A549 (cell line): ENCODE measurements around the gene SP4. TPM values are rescaled to one million over a fixed set of nuclear protein-coding genes. Genes with fewer than 3 reads are reported as not detected.

ENCODE experiments used
- ATAC-seq, 2 experiments: fragments of 200-7000 bp in 1 of 2; fragments of >200 bp in 1 of 2; cut with Nextera tagmentation in 1 of 2; cut with Tn5 transposase in 1 of 2; 3 replicates each; pipeline versions ENCODE4 v1.8.0 to v1.9.1; 2018 to 2020; ENCODE audit warnings: mild to moderate bottlenecking in 1 of 2, moderate library complexity in 1 of 2
- CTCF ChIA-PET: fragments of 300-600 bp; sonication (Branson Sonifier 250); formaldehyde crosslinking; extraction: SDS; loops from one replicate; lab custom pipeline; 2021; ENCODE audit warnings: antibody characterized with exemption, inconsistent platforms; lab: Yijun Ruan, JAX
- POLR2A ChIA-PET: fragments of 350-600 bp; formaldehyde crosslinking; extraction: SDS; loops from one replicate; lab custom pipeline; 2021; ENCODE audit warnings: antibody characterized with exemption, inconsistent platforms; lab: Yijun Ruan, JAX
- DNase-seq, 2 experiments: peaks; one replicate each; pipeline versions ENCODE4 v3.0.0 to v3.0.0-alpha.2; 2011 to 2016; ENCODE audit warnings: low read depth in 1 of 2, low spot score in 1 of 2
- FAIRE-seq: peaks from 2 replicates; lab custom pipeline; 2011; peaks lifted over from hg19 to GRCh38; lab: Jason Lieb, UNC
- H3K27ac ChIP-seq, 2 experiments: fragments of >200 bp; sonication (Bioruptor Twin); formaldehyde crosslinking; 3 replicates each; pipeline ENCODE4 v1.5.1; 2016 to 2017
- H3K4me1 ChIP-seq: fragments of >200 bp; sonication (Bioruptor Twin); formaldehyde crosslinking; 3 replicates; pipeline ENCODE4 v1.6.1; 2016
- H3K4me2 ChIP-seq: fragments of >200 bp; sonication (Bioruptor Twin); formaldehyde crosslinking; 3 replicates; pipeline ENCODE4 v1.6.1; 2016
- H3K4me3 ChIP-seq: fragments of >200 bp; sonication (Bioruptor Twin); formaldehyde crosslinking; 3 replicates; pipeline ENCODE4 v1.5.1; 2016
- H3K9me3 ChIP-seq: fragments of >200 bp; sonication (Bioruptor Twin); formaldehyde crosslinking; 3 replicates; pipeline ENCODE4 v1.6.1; 2016
- CBX8 ChIP-seq: fragments of 200-600 bp; sonication (generic); IDR thresholded peaks from 2 replicates; pipeline ENCODE4 v1.6.1; 2016
- CHD2 ChIP-seq: fragments of 150-350 bp; IDR thresholded peaks from 2 replicates; pipeline ENCODE4 v1.6.1; 2014; ENCODE audit warnings: low read length; ENCODE audit not compliant: partially characterized antibody
- E2F6 ChIP-seq: IDR thresholded peaks from 2 replicates; pipeline ENCODE4 v1.6.1; 2012; ENCODE audit warnings: low read depth, borderline replicate concordance
- EHF ChIP-seq: fragments of 250-450 bp; sonication (Bioruptor Pico); IDR thresholded peaks from 2 replicates; pipeline ENCODE4 v1.5.0; 2020; ENCODE audit warnings: mild to moderate bottlenecking
- EP300 ChIP-seq, 2 experiments: fragments of >200 bp; sonication (Bioruptor Twin); formaldehyde crosslinking; IDR thresholded peaks; 2 replicates in 1 of 2; 3 replicates in 1 of 2; pipeline ENCODE4 v1.6.1; 2016 to 2017
- FOSB ChIP-seq: fragments of 250-450 bp; sonication (Bioruptor Pico); IDR thresholded peaks from 2 replicates; pipeline ENCODE4 v1.5.0; 2020; ENCODE audit warnings: mild to moderate bottlenecking, moderate library complexity
- FOSL2 ChIP-seq, 2 experiments: fragments of 450-650 bp in 1 of 2; fragments of >200 bp in 1 of 2; sonication (Bioruptor Twin) in 1 of 2; formaldehyde crosslinking; IDR thresholded peaks; 2 replicates each; pipeline versions ENCODE4 v1.5.0 to v1.6.1; 2016 to 2020; ENCODE audit warnings: mild to moderate bottlenecking in 1 of 2, moderate library complexity in 1 of 2
- FOXS1 ChIP-seq: fragments of 250-450 bp; sonication (Bioruptor Pico); IDR thresholded peaks from 2 replicates; pipeline ENCODE4 v1.5.0; 2020; ENCODE audit warnings: mild to moderate bottlenecking, moderate library complexity
- HOXB13 ChIP-seq: fragments of 250-450 bp; sonication (Bioruptor Pico); IDR thresholded peaks from 2 replicates; pipeline ENCODE4 v1.5.0; 2020; ENCODE audit warnings: low read depth, mild to moderate bottlenecking, moderate library complexity
- HOXB5 ChIP-seq: fragments of 250-450 bp; sonication (Bioruptor Pico); IDR thresholded peaks from 2 replicates; pipeline ENCODE4 v1.5.0; 2020; ENCODE audit warnings: mild to moderate bottlenecking, moderate library complexity
- JUN ChIP-seq, 2 experiments: fragments of >200 bp; sonication (Bioruptor Twin); formaldehyde crosslinking; IDR thresholded peaks; 2 replicates in 1 of 2; 3 replicates in 1 of 2; pipeline ENCODE4 v1.6.1; 2016 to 2017
- KDM1A ChIP-seq: fragments of 200-600 bp; sonication (generic); IDR thresholded peaks from 2 replicates; pipeline ENCODE4 v1.6.1; 2016; ENCODE audit warnings: low read depth, mild to moderate bottlenecking
- KDM5A ChIP-seq: fragments of 200-600 bp; sonication (generic); IDR thresholded peaks from 2 replicates; pipeline ENCODE4 v1.6.1; 2016; ENCODE audit warnings: antibody characterized with exemption, mild to moderate bottlenecking
- MAZ ChIP-seq: fragments of 150-350 bp; IDR thresholded peaks from 2 replicates; pipeline ENCODE4 v1.6.1; 2014; ENCODE audit warnings: antibody characterized with exemption, low read depth, low read length, borderline replicate concordance
- NFE2L2 ChIP-seq: fragments of 150-350 bp; conservative IDR thresholded peaks from 2 replicates; pipeline ENCODE4 v1.6.1; 2014; ENCODE audit warnings: low read length
- NPAS2 ChIP-seq: fragments of 250-450 bp; sonication (Bioruptor Pico); IDR thresholded peaks from 2 replicates; pipeline ENCODE4 v1.8.0; 2022; ENCODE audit warnings: mild to moderate bottlenecking, moderate library complexity, borderline replicate concordance
- RFX5 ChIP-seq: fragments of 450-650 bp; IDR thresholded peaks from 2 replicates; pipeline ENCODE4 v1.7.1; 2014; ENCODE audit warnings: antibody characterized with exemption, mild to moderate bottlenecking, moderate library complexity
- SMC3 ChIP-seq: fragments of >200 bp; sonication (Bioruptor Twin); formaldehyde crosslinking; IDR thresholded peaks from 3 replicates; pipeline ENCODE4 v1.6.1; 2018; ENCODE audit warnings: inconsistent platforms
- TFCP2L1 ChIP-seq: fragments of 250-450 bp; sonication (Bioruptor Pico); IDR thresholded peaks from 2 replicates; pipeline ENCODE4 v1.5.0; 2021; ENCODE audit warnings: mild to moderate bottlenecking
- TP53 ChIP-seq: fragments of 250-450 bp; sonication (Bioruptor Pico); IDR thresholded peaks from 2 replicates; pipeline ENCODE4 v1.5.0; 2021; ENCODE audit warnings: mild to moderate bottlenecking, moderate library complexity
- USF2 ChIP-seq: fragments of 450-650 bp; IDR thresholded peaks from 2 replicates; pipeline ENCODE4 v1.6.1; 2014; ENCODE audit warnings: antibody characterized with exemption
- ZC3H11A ChIP-seq: fragments of 450-650 bp; IDR thresholded peaks from 2 replicates; pipeline ENCODE4 v1.6.1; 2014; ENCODE audit warnings: antibody characterized with exemption, mild to moderate bottlenecking
- WGBS: methylation state at CpG from one replicate; pipeline ENCODE4 v1.1.6; 2017; ENCODE audit errors: missing lambda C conversion rate; 5-methylcytosine and 5-hydroxymethylcytosine counted together
- polyA plus RNA-seq, 4 experiments: library from polyadenylated mRNA; depleted of rRNA in 3 of 4; stranded (reverse); fragments of >200 nt; fragmentation: RNase III in 1 of 4; extraction: RNeasy Plus Mini Kit Qiagen cat#74134 plus additional on column Dnase treatment in 1 of 4; gene quantifications; 2 replicates in 3 of 4; 3 replicates in 1 of 4; pipeline ENCODE4 v1.2.3, GENCODE V29; 2011 to 2017

Gene SP4
- polyA plus RNA-seq, 2 of the 4 experiments (the other 2 are of a cell fraction) = 1.9 to 5.3 TPM

- TF ChIP-seq E2F6 (no peak), RFX5 (no peak)
These were observed 33.9 kb upstream of the SP4 start (continued) for GRCh38 chr7:21393937-21394336.

- DNase-seq (no peak), ATAC-seq (no peak), FAIRE-seq (no peak)
- H3K4me3 ChIP-seq = no peak overlapping the region
- no peak overlapping the region for H3K27ac ChIP-seq
- POLR2A ChIA-PET = no interaction called here
- TF ChIP-seq CBX8 (no peak), JUN (IDR thresholded peaks at IDR 0.05) (no peak), FOSB (CRISPR knock-in tag) (no peak), HOXB5 (no peak)
- no peaks in the 10 kb centered on the region for H3K4me1 ChIP-seq
- CTCF ChIA-PET = no interaction called here
- no peak overlapping the region for H3K4me2 ChIP-seq
- WGBS = 52% methylated on average over 5 of the region's 5 CpGs
- no peaks in the 10 kb centered on the region for H3K9me3 ChIP-seq
These were observed 25.9 kb upstream of the SP4 start for GRCh38 chr7:21401944-21402343.

- Histone ChIP-seq H3K27ac (no peak overlapping the region), H3K9me3 (no peaks in the 10 kb centered on the region), H3K4me2 (no peak overlapping the region), H3K4me1 (no peaks in the 10 kb centered on the region), H3K4me3 (no peak overlapping the region)
- ATAC-seq = no peak
- no peak for DNase-seq
- 4% methylated on average over 4 of the region's 4 CpGs for WGBS
- POLR2A ChIA-PET = no interaction called here
- no peak for TF ChIP-seq KDM1A
- TF ChIP-seq ZC3H11A = no peak
- no peak for TF ChIP-seq EP300 (IDR thresholded peaks at IDR 0.05)
- TF ChIP-seq FOXS1 (CRISPR knock-in tag) = no peak
- no peak for TF ChIP-seq TFCP2L1
- TF ChIP-seq EHF (CRISPR knock-in tag) = no peak
- TF ChIP-seq SMC3 = no peak
- no peak for TF ChIP-seq CHD2
- no peak for TF ChIP-seq E2F6
- TF ChIP-seq FOSL2 (IDR thresholded peaks at IDR 0.05) = no peak
- no peak for TF ChIP-seq FOSL2 (CRISPR knock-in tag; IDR thresholded peaks at IDR 0.05)
- TF ChIP-seq USF2 = no peak
- TF ChIP-seq MAZ = no peak
- no peak for TF ChIP-seq NPAS2 (CRISPR knock-in tag)
- TF ChIP-seq KDM5A = no peak
- TF ChIP-seq TP53 (CRISPR knock-in tag) = no peak
- no peak for FAIRE-seq
- CTCF ChIA-PET = no interaction called here
These were observed 19.9 kb upstream of the SP4 start for GRCh38 chr7:21407796-21408480.

- TF ChIP-seq CHD2 (no peak), HOXB13 (CRISPR knock-in tag) (no peak), NFE2L2 (no peak)
- FAIRE-seq = no peak
- ChIA-PET POLR2A (no interaction called here), CTCF (no interaction called here)
- H3K4me2 ChIP-seq = no peak overlapping the region
- DNase-seq = no peak
- H3K9me3 ChIP-seq = no peaks in the 10 kb centered on the region
- H3K4me3 ChIP-seq = no peak overlapping the region
- 30% methylated on average over 3 of the region's 3 CpGs for WGBS
- ATAC-seq = no peak
- no peak overlapping the region for H3K27ac ChIP-seq
- no peaks in the 10 kb centered on the region for H3K4me1 ChIP-seq
These were observed 19.4 kb upstream of the SP4 start for GRCh38 chr7:21408481-21408820.
